GM19193 (cell line): Measurements from ENCODE around the gene MDN1.

Experiments used
- POLR2A ChIP-seq: IDR thresholded peaks from 4 replicates; pipeline ENCODE4 v1.6.1; 2011; ENCODE audit not compliant: insufficient read depth, insufficient read length; ENCODE audit errors: extremely low read depth

Gene MDN1

GRCh38 chr6:89693207-89693606 is 126.4 kb downstream of the MDN1 start:
- no peak for TF ChIP-seq POLR2A

- no peak for TF ChIP-seq POLR2A
These were observed 127.3 kb downstream of the MDN1 start for GRCh38 chr6:89692256-89692655.

- TF ChIP-seq POLR2A = no peak
These were observed 128.7 kb downstream of the MDN1 start for GRCh38 chr6:89690944-89691324.

- TF ChIP-seq POLR2A = no peak
These were observed 129.9 kb downstream of the MDN1 start for GRCh38 chr6:89689732-89690131.

- no peak for TF ChIP-seq POLR2A
These were observed 131.3 kb downstream of the MDN1 start for GRCh38 chr6:89688328-89688727.

GRCh38 chr6:89685311-89685710 is 134.3 kb downstream of the MDN1 start:
- no peak for TF ChIP-seq POLR2A

- no peak for TF ChIP-seq POLR2A
These were observed 136.6 kb downstream of the MDN1 start for GRCh38 chr6:89682991-89683390.

- no peak for TF ChIP-seq POLR2A
These were observed 137.5 kb downstream of the MDN1 start for GRCh38 chr6:89681983-89682564.

- no peak for TF ChIP-seq POLR2A
These were observed 139.0 kb downstream of the MDN1 start for GRCh38 chr6:89680551-89680950.

GRCh38 chr6:89680150-89680549 is 139.4 kb downstream of the MDN1 start:
- no peak for TF ChIP-seq POLR2A

- no peak for TF ChIP-seq POLR2A
These were observed 140.1 kb downstream of the MDN1 start for GRCh38 chr6:89679215-89680120.

GRCh38 chr6:89678531-89678930 is 141.1 kb downstream of the MDN1 start:
- no peak for TF ChIP-seq POLR2A

- no peak for TF ChIP-seq POLR2A
These were observed 143.4 kb downstream of the MDN1 start for GRCh38 chr6:89675949-89676748.

GRCh38 chr6:89670935-89671565 is 148.5 kb downstream of the MDN1 start:
- TF ChIP-seq POLR2A = no peak

- no peak for TF ChIP-seq POLR2A
These were observed 150.6 kb downstream of the MDN1 start for GRCh38 chr6:89669002-89669401.
